SK-N-SH (cell line): ENCODE results near the gene TACR2. TPM values are rescaled to one million over a fixed set of nuclear protein-coding genes. Genes with fewer than 3 reads are reported as not detected.

Experiments used
- CTCF ChIA-PET: fragments of 300-600, 350-600 bp; formaldehyde crosslinking; extraction: SDS; loops from one replicate; lab custom pipeline; 2021; lab: Yijun Ruan, JAX
- POLR2A ChIA-PET: fragments of 350-600 bp; sonication (Branson Sonifier 250); formaldehyde crosslinking; extraction: SDS; loops from one replicate; lab custom pipeline; 2020; ENCODE audit warnings: antibody characterized with exemption, inconsistent platforms; lab: Yijun Ruan, JAX
- DNase-seq: peaks from one replicate; pipeline ENCODE4 v3.0.0; 2012
- H2AFZ ChIP-seq: fragments of 200-600 bp; sonication (generic); 2 replicates; pipeline ENCODE4 v1.8.1; 2016; ENCODE audit warnings: antibody characterized with exemption, mild to moderate bottlenecking, low read depth
- H3F3A ChIP-seq: fragments of 200-600 bp; sonication (generic); replicated peaks from 2 replicates; pipeline ENCODE3; 2016; ENCODE audit warnings: antibody characterized with exemption, mild to moderate bottlenecking; ENCODE audit not compliant: insufficient read depth
- H3K27ac ChIP-seq, 2 experiments: fragments of 200-500 bp in 1 of 2; fragments of 200-600 bp in 1 of 2; sonication (Bioruptor generic) in 1 of 2; sonication (generic), shearing (Covaris generic) in 1 of 2; 2 replicates each; pipeline versions ENCODE4 v1.5.1 to v1.6.1; 2014 to 2016; ENCODE audit warnings: low read depth in 2 of 2, inconsistent platforms in 1 of 2, low read length in 1 of 2, mild to moderate bottlenecking in 1 of 2, mixed read lengths in 1 of 2
- H3K27me3 ChIP-seq: fragments of 200-600 bp; sonication (generic), shearing (Covaris generic); 2 replicates; pipeline ENCODE4 v1.6.1; 2016; ENCODE audit warnings: mixed run types; ENCODE audit not compliant: insufficient read depth
- H3K36me3 ChIP-seq, 2 experiments: fragments of 200-500 bp in 1 of 2; fragments of 200-600 bp in 1 of 2; sonication (Bioruptor generic) in 1 of 2; sonication (generic) in 1 of 2; replicated peaks in 1 of 2; 2 replicates each; pipeline versions ENCODE3 to v1.5.1; 2014 to 2016; ENCODE audit warnings: low read length in 1 of 2, mild to moderate bottlenecking in 1 of 2; ENCODE audit not compliant: insufficient read depth in 2 of 2, control insufficient read depth in 1 of 2
- H3K4me1 ChIP-seq, 2 experiments: fragments of 200-500 bp in 1 of 2; fragments of 200-600 bp in 1 of 2; sonication (Bioruptor generic) in 1 of 2; sonication (generic), shearing (Covaris generic) in 1 of 2; 2 replicates each; pipeline versions ENCODE4 v1.5.1 to v1.6.1; 2014 to 2016; ENCODE audit warnings: low read depth in 1 of 2, low read length in 1 of 2, mixed run types in 1 of 2; ENCODE audit not compliant: insufficient read depth in 2 of 2, control insufficient read depth in 1 of 2
- H3K4me2 ChIP-seq: fragments of 200-600 bp; sonication (generic), shearing (Covaris generic); 2 replicates; pipeline ENCODE4 v1.6.1; 2017; ENCODE audit warnings: mixed run types
- H3K4me3 ChIP-seq, 2 experiments: fragments of 200-500 bp in 1 of 2; fragments of 200-600 bp in 1 of 2; sonication (Bioruptor generic) in 1 of 2; sonication (generic), shearing (Covaris generic) in 1 of 2; 2 replicates each; pipeline versions ENCODE4 v1.5.1 to v1.8.1; 2014 to 2016; ENCODE audit warnings: low read depth in 2 of 2, inconsistent platforms in 1 of 2, low read length in 1 of 2, mild to moderate bottlenecking in 1 of 2, mixed read lengths in 1 of 2, moderate library complexity in 1 of 2
- H3K79me2 ChIP-seq: fragments of 200-600 bp; sonication (generic); 2 replicates; pipeline ENCODE4 v1.8.1; 2017; ENCODE audit warnings: mild to moderate bottlenecking; ENCODE audit not compliant: insufficient read depth
- H3K9ac ChIP-seq: fragments of 200-600 bp; sonication (generic); 2 replicates; pipeline ENCODE4 v1.6.1; 2017; ENCODE audit warnings: mixed run types
- H3K9me2 ChIP-seq: fragments of 200-600 bp; sonication (generic); 2 replicates; pipeline ENCODE4 v1.6.1; 2017; ENCODE audit warnings: mixed run types
- H3K9me3 ChIP-seq: fragments of 200-600 bp; sonication (generic); 2 replicates; pipeline ENCODE4 v1.6.1; 2017; ENCODE audit warnings: mixed run types, mild to moderate bottlenecking, moderate library complexity
- H4K20me1 ChIP-seq: fragments of 200-600 bp; sonication (generic); 2 replicates; pipeline ENCODE4 v1.6.1; 2017; ENCODE audit warnings: mild to moderate bottlenecking, mixed run types; ENCODE audit not compliant: insufficient read depth
- CTCF ChIP-seq: fragments of 200-600 bp; sonication (generic); IDR thresholded peaks from 2 replicates; pipeline ENCODE4 v1.6.1; 2017; ENCODE audit warnings: antibody characterized with exemption, mild to moderate bottlenecking, moderate library complexity
- EP300 ChIP-seq, 2 experiments: IDR thresholded peaks; 2 replicates each; pipeline versions ENCODE4 v1.4.0 to v1.6.1; 2012; ENCODE audit warnings: borderline replicate concordance in 1 of 2, low read depth in 1 of 2, low read length in 1 of 2
- FOSL2 ChIP-seq: IDR thresholded peaks from 2 replicates; pipeline ENCODE4 v1.4.0; 2012; ENCODE audit warnings: low read depth, mild to moderate bottlenecking, moderate library complexity, borderline replicate concordance
- MXI1 ChIP-seq: IDR thresholded peaks from 2 replicates; pipeline ENCODE4 v1.6.1; 2012; ENCODE audit warnings: mild to moderate bottlenecking, low read depth, low read length, improper control_type of control experiment
- NRF1 ChIP-seq: IDR thresholded peaks from 2 replicates; pipeline ENCODE4 v1.6.1; 2012; ENCODE audit warnings: low read depth, mild to moderate bottlenecking, low read length
- TAF1 ChIP-seq: IDR thresholded peaks from 2 replicates; pipeline ENCODE4 v1.6.1; 2012; ENCODE audit warnings: low read depth, mild to moderate bottlenecking, low read length, moderate library complexity, borderline replicate concordance
- WGBS: methylation state at CpG from one replicate; pipeline ENCODE4 v1.1.6; 2017; ENCODE audit warnings: low lambda C conversion rate; 5-methylcytosine and 5-hydroxymethylcytosine counted together
- polyA plus RNA-seq, 3 experiments: library from polyadenylated mRNA; depleted of rRNA; stranded (reverse); fragments of >200 nt; gene quantifications; 2 replicates each; pipeline ENCODE4 v1.2.3, GENCODE V29; 2012
- TF ChIP-seq, protein P1 (sequence below): IDR thresholded peaks from 2 replicates; pipeline ENCODE4 v1.6.1; 2012; ENCODE audit warnings: mild to moderate bottlenecking, low read depth, low read length, moderate library complexity

The TACR2 gene
- polyA plus RNA-seq, 1 of the 3 experiments (the other 2 are of a cell fraction) = 0.02 TPM

- no peak for TF ChIP-seq CTCF
- no peak overlapping the region for H2AFZ ChIP-seq
- no peaks in the 10 kb centered on the region for H3K9me2 ChIP-seq
- no peak overlapping the region for H3K4me3 ChIP-seq
- no peak overlapping the region for H3K9ac ChIP-seq
- POLR2A ChIA-PET = no interaction called here
- no peaks in the 10 kb centered on the region for H4K20me1 ChIP-seq
- H3K4me1 ChIP-seq = no peaks in the 10 kb centered on the region; a peak in 1 of 4 replicates
- no peaks in the 10 kb centered on the region for H3K27me3 ChIP-seq
- peaks cover under 1% of the 10 kb centered on the region for H3F3A ChIP-seq
- no peak overlapping the region for H3K27ac ChIP-seq
- no peak overlapping the region for H3K4me2 ChIP-seq
- 0 out of 2 replicates have a peak, but pooled peaks cover 3% of the 10 kb centered on the region for H3K79me2 ChIP-seq
- WGBS = 96% methylated on average over 11 of the region's 11 CpGs
- H3K36me3 ChIP-seq = peaks cover 33 to 34% of the 10 kb centered on the region in 2 experiments
- no peaks in the 10 kb centered on the region for H3K9me3 ChIP-seq
- CTCF ChIA-PET = interaction anchor here (0.9 to 1.3 kb wide), 3 partner anchors 13 to 140 kb away, joined by 3 read pairs; no protein-coding TSS in a partner anchor
- DNase-seq = no peak
These were observed 40.1 kb downstream of the TACR2 start for GRCh38 chr10:69376662-69377061.

- no peak for DNase-seq
- H3K4me3 ChIP-seq = no peak overlapping the region
- no peaks in the 10 kb centered on the region for H4K20me1 ChIP-seq
- no peak overlapping the region for H3K4me2 ChIP-seq
- no peaks in the 10 kb centered on the region for H3K9me3 ChIP-seq
- TF ChIP-seq MXI1 (no peak), FOSL2 (no peak), NRF1 (no peak), EP300 (IDR thresholded peaks at IDR 0.05; ENCODE audit: borderline replicate concordance in 1 of 2, low read depth in 1 of 2, low read length in 1 of 2) (no peak)
- no peak overlapping the region for H2AFZ ChIP-seq
- 0 out of 2 replicates have a peak, but pooled peaks cover 3% of the 10 kb centered on the region for H3K79me2 ChIP-seq
- H3K27ac ChIP-seq = no peak overlapping the region
- CTCF ChIA-PET = interaction anchor here (0.7 to 1.3 kb wide), 5 partner anchors 12 to 139 kb away, joined by 3 to 4 read pairs (median 3); no protein-coding TSS in a partner anchor
- H3K36me3 ChIP-seq = peaks cover 34 to 40% of the 10 kb centered on the region in 2 experiments
- H3K9me2 ChIP-seq = no peaks in the 10 kb centered on the region
- WGBS = 97% methylated on average over 7 of the region's 19 CpGs
- no peak overlapping the region for H3K9ac ChIP-seq
- no peaks in the 10 kb centered on the region for H3F3A ChIP-seq
- POLR2A ChIA-PET = no interaction called here
- H3K27me3 ChIP-seq = no peaks in the 10 kb centered on the region
- H3K4me1 ChIP-seq = no peaks in the 10 kb centered on the region; a peak in 1 of 4 replicates
These were observed 41.2 kb downstream of the TACR2 start for GRCh38 chr10:69375307-69376151.

DNA sequence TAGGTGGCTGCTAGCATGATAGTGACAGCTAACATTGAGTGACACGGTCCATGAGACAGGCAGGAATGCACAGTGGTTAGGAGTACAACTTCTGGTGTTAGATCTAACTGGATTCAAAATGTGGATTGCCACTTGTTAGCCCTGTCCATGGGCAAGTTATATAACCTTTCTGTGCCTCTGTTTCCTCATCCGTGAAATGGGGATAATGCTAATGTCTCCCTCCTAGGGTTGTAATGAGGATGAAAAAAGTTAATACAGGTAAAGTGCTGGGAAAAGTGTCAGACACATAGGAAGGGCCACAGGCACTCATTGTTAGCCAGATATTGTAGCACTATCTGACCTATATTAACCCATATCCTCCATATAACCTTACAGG, 41.8 kb downstream of the TACR2 start:
- H3K9me2 ChIP-seq = no peaks in the 10 kb centered on the region
- H3F3A ChIP-seq = no peaks in the 10 kb centered on the region
- H3K4me2 ChIP-seq = no peak overlapping the region
- H3K36me3 ChIP-seq = peaks cover 36 to 39% of the 10 kb centered on the region in 2 experiments
- H4K20me1 ChIP-seq = no peaks in the 10 kb centered on the region
- no peak for TF ChIP-seq TAF1
- TF ChIP-seq, protein P1, sequence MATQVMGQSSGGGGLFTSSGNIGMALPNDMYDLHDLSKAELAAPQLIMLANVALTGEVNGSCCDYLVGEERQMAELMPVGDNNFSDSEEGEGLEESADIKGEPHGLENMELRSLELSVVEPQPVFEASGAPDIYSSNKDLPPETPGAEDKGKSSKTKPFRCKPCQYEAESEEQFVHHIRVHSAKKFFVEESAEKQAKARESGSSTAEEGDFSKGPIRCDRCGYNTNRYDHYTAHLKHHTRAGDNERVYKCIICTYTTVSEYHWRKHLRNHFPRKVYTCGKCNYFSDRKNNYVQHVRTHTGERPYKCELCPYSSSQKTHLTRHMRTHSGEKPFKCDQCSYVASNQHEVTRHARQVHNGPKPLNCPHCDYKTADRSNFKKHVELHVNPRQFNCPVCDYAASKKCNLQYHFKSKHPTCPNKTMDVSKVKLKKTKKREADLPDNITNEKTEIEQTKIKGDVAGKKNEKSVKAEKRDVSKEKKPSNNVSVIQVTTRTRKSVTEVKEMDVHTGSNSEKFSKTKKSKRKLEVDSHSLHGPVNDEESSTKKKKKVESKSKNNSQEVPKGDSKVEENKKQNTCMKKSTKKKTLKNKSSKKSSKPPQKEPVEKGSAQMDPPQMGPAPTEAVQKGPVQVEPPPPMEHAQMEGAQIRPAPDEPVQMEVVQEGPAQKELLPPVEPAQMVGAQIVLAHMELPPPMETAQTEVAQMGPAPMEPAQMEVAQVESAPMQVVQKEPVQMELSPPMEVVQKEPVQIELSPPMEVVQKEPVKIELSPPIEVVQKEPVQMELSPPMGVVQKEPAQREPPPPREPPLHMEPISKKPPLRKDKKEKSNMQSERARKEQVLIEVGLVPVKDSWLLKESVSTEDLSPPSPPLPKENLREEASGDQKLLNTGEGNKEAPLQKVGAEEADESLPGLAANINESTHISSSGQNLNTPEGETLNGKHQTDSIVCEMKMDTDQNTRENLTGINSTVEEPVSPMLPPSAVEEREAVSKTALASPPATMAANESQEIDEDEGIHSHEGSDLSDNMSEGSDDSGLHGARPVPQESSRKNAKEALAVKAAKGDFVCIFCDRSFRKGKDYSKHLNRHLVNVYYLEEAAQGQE = no peak
- 0 out of 2 replicates have a peak, but pooled peaks cover 3% of the 10 kb centered on the region for H3K79me2 ChIP-seq
- H3K9me3 ChIP-seq = no peaks in the 10 kb centered on the region
- H2AFZ ChIP-seq = no peak overlapping the region
- H3K9ac ChIP-seq = no peak overlapping the region
- no peak overlapping the region for H3K4me3 ChIP-seq
- POLR2A ChIA-PET = no interaction called here
- H3K27me3 ChIP-seq = no peaks in the 10 kb centered on the region
- no peak overlapping the region for H3K27ac ChIP-seq
- no peaks in the 10 kb centered on the region; a peak in 1 of 4 replicates for H3K4me1 ChIP-seq
- whole genome bisulfite sequencing = 95% methylated on average over 2 of the region's 2 CpGs
- DNase-seq = no peak
- CTCF ChIA-PET = interaction anchor here (1.0 kb wide), 1 partner anchor 18 kb away, joined by 3 read pairs; no protein-coding TSS in a partner anchor
